HG03196 (cell line): ENCODE data around the gene DGKH.

Experiments used
- ATAC-seq: cut with Tn5 transposase; IDR thresholded peaks from one replicate; pipeline ENCODE4 v1.9.1; 2021; ENCODE audit not compliant: unreplicated experiment

DGKH gene, protein sequence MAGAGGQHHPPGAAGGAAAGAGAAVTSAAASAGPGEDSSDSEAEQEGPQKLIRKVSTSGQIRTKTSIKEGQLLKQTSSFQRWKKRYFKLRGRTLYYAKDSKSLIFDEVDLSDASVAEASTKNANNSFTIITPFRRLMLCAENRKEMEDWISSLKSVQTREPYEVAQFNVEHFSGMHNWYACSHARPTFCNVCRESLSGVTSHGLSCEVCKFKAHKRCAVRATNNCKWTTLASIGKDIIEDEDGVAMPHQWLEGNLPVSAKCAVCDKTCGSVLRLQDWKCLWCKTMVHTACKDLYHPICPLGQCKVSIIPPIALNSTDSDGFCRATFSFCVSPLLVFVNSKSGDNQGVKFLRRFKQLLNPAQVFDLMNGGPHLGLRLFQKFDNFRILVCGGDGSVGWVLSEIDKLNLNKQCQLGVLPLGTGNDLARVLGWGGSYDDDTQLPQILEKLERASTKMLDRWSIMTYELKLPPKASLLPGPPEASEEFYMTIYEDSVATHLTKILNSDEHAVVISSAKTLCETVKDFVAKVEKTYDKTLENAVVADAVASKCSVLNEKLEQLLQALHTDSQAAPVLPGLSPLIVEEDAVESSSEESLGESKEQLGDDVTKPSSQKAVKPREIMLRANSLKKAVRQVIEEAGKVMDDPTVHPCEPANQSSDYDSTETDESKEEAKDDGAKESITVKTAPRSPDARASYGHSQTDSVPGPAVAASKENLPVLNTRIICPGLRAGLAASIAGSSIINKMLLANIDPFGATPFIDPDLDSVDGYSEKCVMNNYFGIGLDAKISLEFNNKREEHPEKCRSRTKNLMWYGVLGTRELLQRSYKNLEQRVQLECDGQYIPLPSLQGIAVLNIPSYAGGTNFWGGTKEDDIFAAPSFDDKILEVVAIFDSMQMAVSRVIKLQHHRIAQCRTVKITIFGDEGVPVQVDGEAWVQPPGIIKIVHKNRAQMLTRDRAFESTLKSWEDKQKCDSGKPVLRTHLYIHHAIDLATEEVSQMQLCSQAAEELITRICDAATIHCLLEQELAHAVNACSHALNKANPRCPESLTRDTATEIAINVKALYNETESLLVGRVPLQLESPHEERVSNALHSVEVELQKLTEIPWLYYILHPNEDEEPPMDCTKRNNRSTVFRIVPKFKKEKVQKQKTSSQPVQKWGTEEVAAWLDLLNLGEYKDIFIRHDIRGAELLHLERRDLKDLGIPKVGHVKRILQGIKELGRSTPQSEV

DNA sequence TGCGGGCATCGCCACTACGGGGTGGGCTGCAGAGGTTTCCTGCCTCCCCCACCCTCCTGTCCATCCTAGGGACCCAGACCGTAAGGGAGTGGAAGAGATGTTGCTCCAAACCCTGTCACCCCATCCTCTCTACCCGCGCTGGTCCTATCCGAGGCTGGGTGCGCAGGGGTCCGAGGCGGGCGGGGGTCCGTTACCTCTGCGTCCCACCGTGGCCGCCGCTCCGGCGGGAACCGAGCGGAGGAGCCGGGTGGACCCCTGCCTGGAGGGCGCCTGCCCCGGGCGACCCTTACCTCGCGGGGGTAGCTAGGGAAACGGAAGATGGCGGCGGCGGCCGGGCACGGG lies at the start of gene DGKH:
DGKH (plus strand) TSS at position 307 of the 342 bp plus-strand sequence. CDS start 126 bp downstream, outside the sequence.
- ATAC-seq: peak; percentile 9

DNA sequence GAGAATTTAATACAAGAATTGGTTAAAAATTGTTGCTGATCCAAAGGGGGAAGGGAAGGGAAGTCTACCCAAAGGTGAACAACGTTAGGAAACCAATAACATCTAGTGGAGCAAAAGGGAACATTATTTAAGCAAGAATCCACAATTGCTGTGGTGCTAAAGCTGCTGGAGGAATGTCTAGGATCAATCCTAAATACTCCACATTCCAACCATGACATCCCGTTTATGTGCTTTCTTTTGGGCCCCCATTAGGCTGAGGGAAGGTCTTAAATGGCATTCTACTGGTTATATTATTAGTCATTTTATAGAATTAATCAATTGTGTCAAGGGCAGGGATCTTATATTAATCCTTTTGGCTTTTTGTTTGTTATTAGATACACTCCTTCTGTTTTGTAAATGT lies 47.6 kb upstream of the DGKH start:
- ATAC-seq: no peak

DNA sequence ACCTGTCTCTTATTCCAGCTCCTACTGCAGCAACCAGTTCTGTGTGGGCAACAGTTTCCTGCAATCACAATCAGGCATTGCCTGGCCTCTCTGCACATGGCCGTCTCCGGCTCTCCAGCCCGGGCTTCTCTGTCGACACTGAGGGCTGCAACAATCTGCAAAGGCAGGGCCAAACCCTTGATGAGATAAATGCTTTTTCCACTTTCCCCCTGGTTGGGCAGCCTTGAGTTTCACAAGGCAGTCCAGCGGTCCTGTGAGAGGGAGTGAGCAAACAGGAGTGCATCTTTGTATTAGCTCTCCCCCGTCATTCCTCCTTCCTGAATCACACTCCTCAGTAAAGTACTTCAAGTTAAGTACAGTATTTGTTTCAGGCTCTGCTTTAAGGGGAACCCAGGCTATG lies 46.9 kb upstream of the DGKH start:
- ATAC-seq: no peak

DNA sequence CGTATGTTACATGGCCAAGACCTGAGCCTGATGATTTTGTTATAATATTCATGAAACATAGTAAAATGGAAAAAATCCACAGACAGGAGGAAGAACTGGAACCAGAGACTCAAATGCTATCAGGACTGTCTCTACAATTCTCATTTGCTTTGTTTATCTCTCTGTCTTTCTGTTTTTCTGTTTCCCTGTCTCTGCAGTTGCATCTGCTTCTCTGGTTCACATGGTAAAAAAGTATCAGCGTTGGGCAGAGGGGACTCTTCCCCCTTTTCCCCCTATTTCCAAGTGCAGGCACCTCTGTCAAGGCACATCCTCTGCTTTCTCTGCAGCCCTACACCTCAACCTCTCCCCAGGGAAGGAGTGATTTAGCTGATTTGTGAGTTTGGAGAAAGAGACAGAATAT lies 46.4 kb upstream of the DGKH start:
- ATAC-seq: no peak

DNA sequence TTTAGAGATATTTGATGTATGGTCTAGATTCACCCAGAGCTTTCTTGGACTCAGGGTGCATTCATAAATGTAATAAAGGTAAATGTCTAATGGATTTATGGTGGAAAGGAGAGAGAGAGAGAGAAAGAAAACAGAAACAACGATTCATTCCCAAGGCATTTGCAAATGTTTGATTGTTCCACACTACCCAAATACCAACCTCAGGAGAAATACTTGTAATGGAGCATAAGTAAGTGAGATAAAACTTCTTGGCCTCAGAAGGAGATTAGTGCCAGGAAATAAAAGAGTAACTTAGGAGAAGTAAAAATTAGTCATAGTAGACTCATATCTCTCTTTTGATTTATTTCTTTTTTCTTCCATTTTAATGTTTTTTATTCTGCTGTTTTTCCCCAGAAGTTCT lies 40.6 kb upstream of the DGKH start:
- ATAC-seq: no peak

DNA sequence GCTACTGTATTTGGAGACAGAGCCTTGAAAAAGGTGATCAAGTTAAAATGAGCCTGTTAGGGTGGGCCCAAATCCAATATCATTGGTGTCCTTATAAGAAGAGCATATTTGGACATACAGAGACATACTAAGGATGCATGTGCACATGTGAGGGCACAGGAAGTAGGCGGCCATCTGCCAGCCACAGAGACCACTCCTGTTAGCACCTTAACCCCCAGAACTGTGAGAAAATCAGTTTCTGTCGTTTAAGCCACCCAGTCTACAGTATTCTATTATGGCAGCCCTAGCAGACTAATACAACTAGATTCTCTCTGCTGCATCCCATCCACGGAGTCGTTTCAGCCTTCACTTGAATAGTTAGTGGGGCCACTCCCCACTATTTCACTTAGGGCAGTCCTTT lies 39.4 kb upstream of the DGKH start:
- ATAC-seq: no peak

DNA sequence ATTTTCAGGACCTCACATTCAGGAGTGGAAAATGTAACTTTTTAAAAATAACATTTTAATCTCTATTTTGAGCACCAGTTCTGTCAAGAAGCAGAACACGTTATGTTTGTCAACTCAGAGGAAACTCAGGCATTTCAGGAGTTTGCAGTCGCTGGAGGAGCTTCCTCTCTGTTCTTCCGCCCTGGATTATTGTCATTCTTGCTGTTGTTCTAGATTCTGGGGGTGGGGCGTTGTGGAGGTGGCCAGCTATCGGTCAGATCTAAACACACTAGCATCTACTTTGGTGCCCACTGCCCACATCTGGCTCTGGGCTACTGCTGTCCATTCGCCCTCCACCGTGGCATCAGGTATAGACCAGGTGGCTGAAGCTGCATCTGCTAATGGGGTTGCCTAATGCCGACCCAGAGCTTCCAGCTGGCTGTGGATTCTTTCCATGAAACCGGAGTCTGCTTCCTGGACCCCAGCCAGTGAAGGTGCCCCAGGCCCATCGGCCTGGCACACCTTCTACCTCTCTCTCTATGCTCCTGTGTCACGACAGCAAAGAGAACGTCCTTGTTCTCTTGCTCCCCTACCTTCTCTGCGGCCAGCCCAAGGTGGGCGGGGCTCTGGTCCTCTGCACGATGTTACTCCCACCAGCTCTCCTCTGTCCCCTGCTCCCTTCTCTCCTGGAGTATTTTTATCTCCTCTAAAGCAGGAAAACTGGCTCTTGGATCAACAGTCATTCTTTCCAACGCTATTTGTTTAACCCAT lies 36.7 kb upstream of the DGKH start:
- no peak for ATAC-seq

DNA sequence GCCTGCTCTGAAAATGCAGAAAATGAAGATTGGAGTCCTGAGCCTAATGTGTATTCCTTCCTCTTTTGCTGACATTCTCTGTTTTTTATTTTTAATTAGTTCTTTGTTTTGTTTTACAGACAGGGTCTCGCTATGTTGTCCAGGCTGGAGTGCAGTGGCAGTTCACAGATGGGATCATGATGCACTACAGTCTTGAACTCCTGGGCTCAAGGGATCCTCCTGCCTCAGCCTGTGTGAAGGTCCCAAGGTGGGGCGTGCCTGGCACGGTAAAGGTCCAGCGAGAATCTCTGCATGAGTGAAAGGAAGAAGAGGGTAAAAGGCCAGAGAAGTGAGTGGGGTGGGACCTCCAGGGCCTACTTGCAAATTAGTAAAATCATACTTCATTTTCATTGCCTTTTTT lies 34.3 kb upstream of the DGKH start:
- no peak for ATAC-seq

DNA sequence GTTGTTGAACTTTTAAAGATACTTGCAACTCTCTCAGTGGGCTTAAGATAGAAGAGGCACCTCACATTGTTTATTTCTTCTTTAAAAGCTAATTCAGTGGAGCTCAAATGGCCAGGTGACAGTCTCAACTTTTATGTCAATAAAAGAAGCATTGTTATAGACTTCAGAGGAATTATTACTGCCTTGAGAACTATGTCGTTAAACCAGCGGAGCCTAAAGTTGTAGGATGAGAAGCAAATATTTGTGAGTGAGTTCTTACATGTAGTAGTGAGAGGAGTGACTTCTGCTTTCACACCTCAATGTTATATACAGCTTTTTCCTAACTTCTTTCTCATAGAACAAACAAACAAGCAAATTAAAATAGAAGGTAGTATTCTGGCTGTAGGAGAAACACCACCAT lies 31.2 kb upstream of the DGKH start:
- no peak for ATAC-seq

DNA sequence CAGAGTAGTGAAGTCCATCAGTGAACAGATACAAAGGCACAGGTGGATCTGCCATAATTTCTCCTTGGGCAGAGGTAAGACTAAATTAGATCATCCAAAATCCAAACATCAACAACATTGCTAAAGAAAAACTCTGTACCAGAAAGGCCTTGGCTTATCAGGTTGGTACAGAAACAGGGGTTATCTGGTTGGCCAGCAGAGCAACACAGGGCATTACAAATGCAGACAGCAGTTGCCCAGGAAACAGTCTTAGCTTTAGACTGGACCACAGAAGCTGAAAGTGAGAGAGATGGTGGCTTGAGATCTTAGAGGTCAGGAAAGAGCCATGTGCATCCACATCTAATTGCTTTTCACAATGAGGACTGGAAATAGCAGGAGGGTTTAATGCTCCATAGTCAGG lies 26.6 kb upstream of the DGKH start:
- ATAC-seq: no peak

DNA sequence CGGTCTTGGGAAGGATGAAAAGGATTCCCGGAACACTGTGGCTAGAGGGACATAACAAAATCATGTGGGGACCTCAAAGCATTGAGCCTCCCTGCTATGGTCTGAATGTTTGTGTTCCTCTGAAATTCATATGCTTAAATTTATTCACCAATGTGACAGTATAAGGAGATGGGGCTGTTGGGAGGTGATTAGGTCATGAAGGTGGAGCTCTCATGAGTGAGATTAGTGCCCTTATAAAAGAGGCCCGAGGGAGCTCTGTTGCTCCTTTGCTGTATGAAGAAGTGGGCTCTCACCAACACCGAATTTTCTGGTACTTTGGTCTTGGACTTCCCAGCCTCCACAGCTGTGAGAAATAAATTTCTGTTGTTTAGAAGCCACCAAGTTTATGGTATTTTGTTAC lies 26.1 kb upstream of the DGKH start:
- ATAC-seq: no peak

DNA sequence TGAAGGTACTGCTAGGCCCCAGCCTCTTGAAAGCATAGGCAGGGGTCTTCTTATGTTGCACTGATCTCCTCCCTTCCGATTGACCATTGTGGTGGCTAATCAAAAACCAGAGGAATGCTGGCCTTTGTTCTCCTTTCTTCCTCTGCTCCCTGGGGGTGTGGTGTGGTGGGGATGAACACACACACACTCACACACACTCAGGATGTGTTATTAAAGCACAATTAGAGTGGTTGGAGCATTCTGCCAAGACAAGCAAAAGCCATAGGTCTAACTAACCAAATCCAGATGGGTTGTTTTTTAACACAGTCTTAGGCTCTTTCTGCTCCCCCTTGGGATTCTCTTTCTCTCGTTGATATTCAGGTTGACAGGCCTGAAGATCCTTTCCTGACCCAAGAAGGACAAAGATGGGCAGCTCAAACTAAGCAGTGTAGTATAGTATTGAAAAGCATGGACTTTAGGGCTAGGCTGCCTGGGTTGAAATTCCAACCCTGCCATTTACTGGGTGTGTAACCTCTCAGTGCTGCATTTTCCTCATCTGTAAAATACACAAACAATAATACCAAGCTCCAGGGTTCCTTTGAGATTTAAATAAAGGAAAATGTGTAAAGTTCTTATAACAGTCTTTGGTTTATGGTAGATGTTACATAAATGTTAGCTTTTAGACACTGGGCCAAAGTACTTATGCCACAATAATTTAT lies 25.5 kb upstream of the DGKH start:
- no peak for ATAC-seq

DNA sequence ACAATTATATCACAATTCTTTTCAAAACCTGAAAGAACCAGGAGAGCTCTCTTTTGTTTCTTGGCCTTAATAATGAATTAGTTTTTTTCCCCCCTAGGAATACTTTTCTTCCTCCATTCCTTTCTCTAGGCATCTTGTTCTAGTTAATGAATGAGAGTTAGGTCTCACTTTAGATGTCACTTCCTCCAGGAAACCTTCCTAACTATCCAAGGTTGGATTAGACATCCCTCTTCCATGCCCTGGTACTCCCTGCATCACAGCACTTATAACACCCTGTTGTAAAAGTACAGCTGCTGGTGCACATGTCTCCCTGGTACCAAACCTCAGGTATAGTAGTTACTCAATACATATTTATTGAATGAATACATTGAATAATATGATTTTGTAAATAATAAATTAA lies 21.2 kb upstream of the DGKH start:
- ATAC-seq: no peak

DNA sequence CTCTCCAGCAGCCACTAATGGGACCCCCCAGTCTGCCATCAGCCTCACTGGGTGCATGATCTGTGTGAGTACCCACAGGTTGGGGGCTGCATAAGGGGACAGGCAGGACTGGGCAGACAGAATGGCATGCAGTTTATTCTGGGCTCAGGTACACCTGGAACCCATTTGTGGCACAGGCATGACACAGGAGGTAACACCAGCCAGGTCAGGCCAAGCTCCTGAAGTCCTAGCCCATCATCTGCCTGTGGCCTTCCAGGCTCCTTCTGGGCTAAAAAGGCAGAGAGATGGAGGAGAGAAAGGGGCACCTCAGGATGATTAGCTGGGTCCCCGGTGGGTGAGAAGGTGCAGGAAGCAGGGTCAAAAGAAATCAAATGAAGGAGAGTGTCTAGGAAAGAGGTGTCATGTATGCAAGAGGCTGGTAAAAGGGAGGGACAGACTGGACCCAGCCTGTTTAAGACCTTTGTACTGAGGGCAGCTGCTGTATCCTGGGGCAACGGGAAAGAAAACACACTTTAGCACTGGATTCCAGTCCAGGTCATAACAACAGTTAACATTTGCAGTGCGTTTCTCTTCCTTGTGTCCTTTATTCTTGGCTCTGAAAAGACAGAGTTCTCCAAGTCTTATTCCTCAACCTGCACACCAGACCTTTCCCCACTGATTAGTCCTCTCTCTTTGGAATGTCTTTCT lies 20.2 kb upstream of the DGKH start:
- no peak for ATAC-seq

DNA sequence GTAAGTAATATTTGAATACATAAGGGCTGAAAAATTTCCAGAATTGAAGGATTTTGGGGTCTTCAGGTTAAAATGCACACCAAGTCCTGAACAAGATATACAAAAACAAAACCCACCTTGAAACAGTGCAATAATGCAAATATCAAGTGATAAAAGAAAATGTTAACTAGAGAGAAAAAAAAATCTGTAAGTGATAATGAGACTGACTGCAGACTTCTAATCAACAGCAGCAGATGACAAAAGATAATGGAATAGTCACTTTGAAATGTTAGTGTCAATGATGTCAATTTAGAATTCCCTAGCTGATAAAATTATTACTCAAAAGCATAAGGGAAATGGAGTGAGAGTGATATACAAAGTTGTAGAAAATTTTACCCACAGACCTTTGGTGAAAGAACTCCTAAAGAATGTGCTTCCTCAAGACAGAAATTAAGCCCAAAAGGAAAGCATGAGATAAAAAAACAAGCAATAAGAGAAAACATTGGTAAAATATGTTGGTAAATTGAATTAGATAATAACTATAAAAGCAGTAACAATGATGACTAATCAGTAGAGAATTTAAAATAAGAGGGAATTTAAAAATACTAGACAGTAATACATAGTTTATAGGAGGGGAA lies 12.4 kb upstream of the DGKH start:
- no peak for ATAC-seq

DNA sequence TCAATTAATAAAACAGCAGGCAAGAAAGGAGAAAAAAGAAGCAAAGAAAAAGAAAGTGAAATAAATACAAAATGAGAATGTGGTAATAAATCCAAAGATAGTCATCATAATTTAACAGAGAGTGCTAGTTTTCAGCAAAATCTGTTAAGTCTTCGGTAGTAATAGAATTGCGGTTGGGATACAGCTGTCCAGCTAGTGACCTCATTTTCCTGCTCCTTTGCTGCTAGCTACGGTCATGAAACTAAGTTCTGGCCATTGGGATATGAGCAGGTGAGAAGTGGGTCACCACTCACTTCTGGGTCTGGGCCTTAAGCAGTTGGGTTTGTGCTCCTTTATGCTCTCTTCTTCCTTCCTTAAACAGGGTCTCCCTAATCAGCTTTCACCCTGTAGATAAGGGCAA lies 11.7 kb upstream of the DGKH start:
- no peak for ATAC-seq

DNA sequence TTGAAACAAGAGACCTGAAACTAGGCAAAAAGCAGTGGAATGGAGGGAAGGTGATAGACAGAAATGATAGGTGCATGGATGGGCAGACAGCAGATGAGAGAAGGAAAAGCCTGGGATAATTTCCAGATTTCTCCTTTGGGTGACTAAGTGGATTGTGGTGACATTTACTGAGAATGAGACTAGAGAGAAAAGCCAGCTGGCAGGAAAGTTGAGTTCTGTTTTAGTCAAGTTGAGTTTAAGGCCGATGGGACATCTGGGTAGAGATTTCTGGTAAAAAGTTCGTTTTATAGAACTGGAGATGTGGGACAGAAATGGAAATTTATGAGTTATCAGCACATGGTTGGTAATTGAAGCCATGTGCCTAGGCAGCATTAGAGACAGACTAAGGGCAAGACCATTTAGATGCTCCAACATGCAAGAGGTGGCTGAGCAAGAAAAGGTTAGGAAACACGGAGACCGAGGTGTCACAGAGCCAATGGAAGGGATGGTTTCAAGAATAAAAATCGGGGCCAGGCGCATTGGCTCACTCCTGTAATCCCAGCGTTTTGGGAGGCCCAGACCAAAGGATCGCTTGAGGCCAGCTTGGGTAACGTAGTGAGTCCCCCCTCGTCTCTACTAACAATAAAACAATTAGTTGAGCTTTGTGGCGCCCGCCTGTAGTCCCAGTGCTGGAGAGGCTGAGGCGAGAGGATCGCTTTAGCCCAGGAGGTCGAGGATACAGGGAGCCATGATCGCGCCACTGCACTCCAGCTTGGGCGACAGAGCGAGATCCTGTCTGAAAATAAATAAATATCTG lies 9.6 kb upstream of the DGKH start:
- ATAC-seq: no peak

DNA sequence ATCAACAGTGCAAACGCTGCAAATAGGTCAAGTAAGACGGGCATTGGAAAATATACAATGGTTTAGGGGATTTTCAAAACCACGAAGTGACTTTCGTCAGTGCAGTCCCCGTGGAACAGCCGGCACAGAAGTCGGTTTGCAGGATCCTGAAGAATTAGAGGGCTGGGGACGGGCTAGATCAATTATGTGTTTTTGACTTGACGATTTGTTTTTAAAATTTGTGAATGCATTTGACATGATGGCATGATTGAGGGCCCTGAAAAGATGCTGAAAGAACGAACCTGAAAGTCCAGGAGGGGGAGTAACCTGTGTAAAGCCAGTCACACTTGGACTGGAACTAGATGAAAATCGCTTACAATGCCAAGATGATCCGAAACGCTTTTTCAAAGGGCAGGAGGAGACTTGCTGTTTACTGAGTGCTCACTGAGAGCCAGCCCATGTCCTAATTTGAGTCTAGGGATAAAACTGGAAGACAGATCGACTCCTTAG lies 8.9 kb upstream of the DGKH start:
- ATAC-seq: peak; percentile 2
